ENCODE data around the gene STIMATE.

Gene STIMATE

GRCh38 chr3:52897130-52898122, at the start of gene STIMATE:
Gene STIMATE, minus strand, starts transcription at chr3:52897548. Its CDS starts 98 bp downstream, at chr3:52897450.
- TF ChIP-seq, protein P1, sequence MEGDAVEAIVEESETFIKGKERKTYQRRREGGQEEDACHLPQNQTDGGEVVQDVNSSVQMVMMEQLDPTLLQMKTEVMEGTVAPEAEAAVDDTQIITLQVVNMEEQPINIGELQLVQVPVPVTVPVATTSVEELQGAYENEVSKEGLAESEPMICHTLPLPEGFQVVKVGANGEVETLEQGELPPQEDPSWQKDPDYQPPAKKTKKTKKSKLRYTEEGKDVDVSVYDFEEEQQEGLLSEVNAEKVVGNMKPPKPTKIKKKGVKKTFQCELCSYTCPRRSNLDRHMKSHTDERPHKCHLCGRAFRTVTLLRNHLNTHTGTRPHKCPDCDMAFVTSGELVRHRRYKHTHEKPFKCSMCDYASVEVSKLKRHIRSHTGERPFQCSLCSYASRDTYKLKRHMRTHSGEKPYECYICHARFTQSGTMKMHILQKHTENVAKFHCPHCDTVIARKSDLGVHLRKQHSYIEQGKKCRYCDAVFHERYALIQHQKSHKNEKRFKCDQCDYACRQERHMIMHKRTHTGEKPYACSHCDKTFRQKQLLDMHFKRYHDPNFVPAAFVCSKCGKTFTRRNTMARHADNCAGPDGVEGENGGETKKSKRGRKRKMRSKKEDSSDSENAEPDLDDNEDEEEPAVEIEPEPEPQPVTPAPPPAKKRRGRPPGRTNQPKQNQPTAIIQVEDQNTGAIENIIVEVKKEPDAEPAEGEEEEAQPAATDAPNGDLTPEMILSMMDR (IDR thresholded peaks at IDR 0.05; ENCODE audit: borderline replicate concordance, insufficient read depth, low read depth, low read length): 0 out of 2 replicates have a peak, but pooled peaks have one; percentile 1
- peak within 1 kb of the TSS; percentile 89 for H3K4me3 ChIP-seq (ENCODE audit: low read depth, low read length)

DNA sequence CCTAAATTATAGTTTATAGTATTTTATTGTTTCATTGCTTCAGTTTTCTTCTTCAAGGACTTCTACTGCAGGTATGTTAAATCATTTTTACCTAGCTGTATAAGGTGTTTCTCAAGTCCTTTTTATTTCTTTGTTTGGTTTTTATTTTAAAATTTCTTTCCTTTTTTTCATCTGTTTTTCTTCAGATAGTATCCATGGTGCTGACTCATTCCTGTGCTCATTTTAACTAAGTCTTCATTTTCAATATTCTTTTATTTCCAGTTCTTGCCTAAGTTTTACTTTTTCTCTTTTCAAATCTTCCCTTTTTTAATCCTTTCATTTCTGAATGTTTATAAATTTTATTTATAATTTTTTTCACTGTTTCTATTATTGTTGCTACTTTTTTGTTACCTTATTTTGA, 42.3 kb upstream of the STIMATE start:
- H3K4me3 ChIP-seq (ENCODE audit: low read depth, low read length): no peak overlapping the region
- TF ChIP-seq, protein P1 (IDR thresholded peaks at IDR 0.05; ENCODE audit: borderline replicate concordance, insufficient read depth, low read depth, low read length): no peak

GRCh38 chr3:52934630-52935530, 37.5 kb upstream of the STIMATE start:
- TF ChIP-seq, protein P1 (IDR thresholded peaks at IDR 0.05; ENCODE audit: borderline replicate concordance, insufficient read depth, low read depth, low read length): peak; percentile 79
- H3K4me3 ChIP-seq (ENCODE audit: low read depth, low read length): no peak overlapping the region

GRCh38 chr3:52931889-52932288, 34.5 kb upstream of the STIMATE start:
- no peak overlapping the region for H3K4me3 ChIP-seq (ENCODE audit: low read depth, low read length)
- TF ChIP-seq, protein P1 (IDR thresholded peaks at IDR 0.05; ENCODE audit: borderline replicate concordance, insufficient read depth, low read depth, low read length): 0 out of 2 replicates have a peak, but pooled peaks have one; percentile 4

DNA sequence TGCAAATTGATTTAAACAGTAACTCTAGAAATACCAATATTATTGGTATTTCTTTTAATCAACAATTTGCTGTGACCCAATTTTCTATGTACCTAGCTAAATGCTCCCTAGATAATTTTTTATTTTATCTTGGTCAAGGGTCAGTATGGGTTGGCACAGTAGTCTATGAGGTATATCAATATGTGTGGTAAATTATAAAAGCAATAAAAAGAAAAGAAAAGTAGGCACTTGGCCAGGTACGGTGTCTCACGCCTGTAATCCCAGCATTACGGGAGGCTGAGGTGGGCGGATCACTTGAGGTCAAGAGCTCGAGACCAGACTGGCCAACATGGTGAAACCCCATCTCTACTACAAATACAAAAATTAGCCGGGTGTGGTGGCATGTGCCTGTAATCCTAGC, 34.0 kb upstream of the STIMATE start:
- H3K4me3 ChIP-seq (ENCODE audit: low read depth, low read length): no peak overlapping the region
- TF ChIP-seq, protein P1 (IDR thresholded peaks at IDR 0.05; ENCODE audit: borderline replicate concordance, insufficient read depth, low read depth, low read length): no peak

DNA sequence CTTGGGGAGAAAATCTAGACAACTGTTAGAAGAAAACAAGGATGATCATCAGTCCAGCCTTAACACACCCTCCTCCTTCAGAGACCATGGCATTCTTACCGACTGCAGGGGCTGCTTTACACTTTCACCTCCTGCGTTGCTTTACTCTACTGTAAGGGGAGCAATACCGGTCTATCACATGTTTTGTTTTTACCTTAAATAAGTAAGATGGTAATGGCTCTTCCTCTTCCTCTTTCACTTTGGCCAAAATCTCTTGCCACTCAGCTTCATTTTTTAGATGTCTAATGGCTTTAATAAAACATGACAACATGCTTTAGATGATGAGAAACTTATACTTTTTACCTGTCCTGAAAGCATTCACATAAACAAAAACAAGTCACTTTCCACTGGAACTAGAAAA, 33.4 kb upstream of the STIMATE start:
- H3K4me3 ChIP-seq (ENCODE audit: low read depth, low read length): no peak overlapping the region
- TF ChIP-seq, protein P1 (IDR thresholded peaks at IDR 0.05; ENCODE audit: borderline replicate concordance, insufficient read depth, low read depth, low read length): no peak

All from GM12875 (cell line).